ENCODE data around the gene CCDC61. TPM values are rescaled to one million over a fixed set of nuclear protein-coding genes. Genes with fewer than 3 reads are reported as not detected.

Gene CCDC61
- total RNA-seq, 1 experiment from 2014 or later = 24.8 TPM

GRCh38 chr19:46033401-46033800 is 38.1 kb downstream of the CCDC61 start:
- Histone ChIP-seq H4K20me1 (ENCODE audit: insufficient read depth) (no peaks in the 10 kb centered on the region), H3K9me3 (ENCODE audit: insufficient read depth, low read depth) (no peaks in the 10 kb centered on the region), H3F3A (ENCODE audit: insufficient read depth, low read depth) (peaks cover 3% of the 10 kb centered on the region; the same call in 1 of the 2 replicates), H3K79me2 (ENCODE audit: low read depth) (no peaks in the 10 kb centered on the region), H3K27ac (no peak overlapping the region), H3K4me3 (no peak overlapping the region), H2AFZ (no peak overlapping the region), H3K36me3 (ENCODE audit: low read depth) (no peaks in the 10 kb centered on the region), H3K4me2 (no peak overlapping the region), H3K9me2 (ENCODE audit: insufficient read depth) (no peaks in the 10 kb centered on the region), H3K27me3 (ENCODE audit: insufficient read depth, low read depth) (no peaks in the 10 kb centered on the region), H3K4me1 (replicated peaks; ENCODE audit: insufficient read depth) (peaks cover 6% of the 10 kb centered on the region; the same call in 1 of the 2 replicates)
- ChIA-PET CTCF (interaction anchor here (0.5 kb wide), 1 partner anchor 17 kb away, joined by 3 read pairs; no protein-coding TSS in a partner anchor), POLR2A (ENCODE audit: unreplicated experiment) (interaction anchor here (0.5 to 0.6 kb wide), 3 partner anchors 13 to 338 kb away, joined by 3 to 4 read pairs (median 3); no protein-coding TSS in a partner anchor)
- TF ChIP-seq, protein P1, sequence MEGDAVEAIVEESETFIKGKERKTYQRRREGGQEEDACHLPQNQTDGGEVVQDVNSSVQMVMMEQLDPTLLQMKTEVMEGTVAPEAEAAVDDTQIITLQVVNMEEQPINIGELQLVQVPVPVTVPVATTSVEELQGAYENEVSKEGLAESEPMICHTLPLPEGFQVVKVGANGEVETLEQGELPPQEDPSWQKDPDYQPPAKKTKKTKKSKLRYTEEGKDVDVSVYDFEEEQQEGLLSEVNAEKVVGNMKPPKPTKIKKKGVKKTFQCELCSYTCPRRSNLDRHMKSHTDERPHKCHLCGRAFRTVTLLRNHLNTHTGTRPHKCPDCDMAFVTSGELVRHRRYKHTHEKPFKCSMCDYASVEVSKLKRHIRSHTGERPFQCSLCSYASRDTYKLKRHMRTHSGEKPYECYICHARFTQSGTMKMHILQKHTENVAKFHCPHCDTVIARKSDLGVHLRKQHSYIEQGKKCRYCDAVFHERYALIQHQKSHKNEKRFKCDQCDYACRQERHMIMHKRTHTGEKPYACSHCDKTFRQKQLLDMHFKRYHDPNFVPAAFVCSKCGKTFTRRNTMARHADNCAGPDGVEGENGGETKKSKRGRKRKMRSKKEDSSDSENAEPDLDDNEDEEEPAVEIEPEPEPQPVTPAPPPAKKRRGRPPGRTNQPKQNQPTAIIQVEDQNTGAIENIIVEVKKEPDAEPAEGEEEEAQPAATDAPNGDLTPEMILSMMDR (conservative IDR thresholded peaks at IDR 0.05) = no peak
- TF ChIP-seq EZH2 (IDR thresholded peaks at IDR 0.05; ENCODE audit: low read depth) = no peak
- intact Hi-C loops (cut with micrococcal nuclease; ENCODE audit: unreplicated experiment) = no loop called here
- BruUV-seq (replicated peaks) = no TSS peak
- no peak for DNase-seq

DNA sequence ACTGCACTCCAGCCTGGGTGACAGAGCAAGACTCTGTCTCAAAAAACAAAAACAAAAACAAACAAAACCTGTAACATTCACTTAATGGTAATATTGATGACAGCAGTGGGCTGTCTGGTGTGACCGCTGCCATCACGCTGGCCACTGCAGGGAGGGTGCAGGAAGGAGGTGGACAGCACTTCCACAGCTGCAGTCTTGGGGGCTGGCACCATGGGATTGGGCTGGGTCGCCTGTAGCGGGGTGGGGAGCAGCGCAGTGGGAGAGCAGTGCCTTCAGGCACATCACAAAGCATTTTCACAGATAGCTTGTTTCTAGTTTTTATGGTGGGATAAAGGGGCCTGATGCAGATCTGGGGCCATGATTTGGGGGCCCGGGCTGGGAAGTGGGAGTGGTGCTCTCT is 40.3 kb downstream of the CCDC61 start:
- intact Hi-C loops (cut with micrococcal nuclease; ENCODE audit: unreplicated experiment) = no loop called here
- H3K4me3 ChIP-seq = no peak overlapping the region
- H2AFZ ChIP-seq = no peak overlapping the region
- no peak for DNase-seq
- H3K36me3 ChIP-seq (ENCODE audit: low read depth) = no peaks in the 10 kb centered on the region
- H4K20me1 ChIP-seq (ENCODE audit: insufficient read depth) = no peaks in the 10 kb centered on the region
- H3K9me2 ChIP-seq (ENCODE audit: insufficient read depth) = no peaks in the 10 kb centered on the region
- H3K4me1 ChIP-seq (replicated peaks; ENCODE audit: insufficient read depth) = peaks cover 9% of the 10 kb centered on the region
- ChIA-PET POLR2A (ENCODE audit: unreplicated experiment) (no interaction called here), CTCF (no interaction called here)
- no peak for TF ChIP-seq EZH2 (IDR thresholded peaks at IDR 0.05; ENCODE audit: low read depth)
- TF ChIP-seq, protein P1 (conservative IDR thresholded peaks at IDR 0.05) = no peak
- H3K79me2 ChIP-seq (ENCODE audit: low read depth) = no peaks in the 10 kb centered on the region
- BruUV-seq (replicated peaks) = no TSS peak
- 0 out of 2 replicates have a peak, but pooled peaks cover 5% of the 10 kb centered on the region for H3K27me3 ChIP-seq (ENCODE audit: insufficient read depth, low read depth)
- no peak overlapping the region for H3K4me2 ChIP-seq
- no peak overlapping the region for H3K27ac ChIP-seq
- no peaks in the 10 kb centered on the region for H3K9me3 ChIP-seq (ENCODE audit: insufficient read depth, low read depth)
- peaks cover 8% of the 10 kb centered on the region; the same call in 1 of the 2 replicates for H3F3A ChIP-seq (ENCODE audit: insufficient read depth, low read depth)

DNA sequence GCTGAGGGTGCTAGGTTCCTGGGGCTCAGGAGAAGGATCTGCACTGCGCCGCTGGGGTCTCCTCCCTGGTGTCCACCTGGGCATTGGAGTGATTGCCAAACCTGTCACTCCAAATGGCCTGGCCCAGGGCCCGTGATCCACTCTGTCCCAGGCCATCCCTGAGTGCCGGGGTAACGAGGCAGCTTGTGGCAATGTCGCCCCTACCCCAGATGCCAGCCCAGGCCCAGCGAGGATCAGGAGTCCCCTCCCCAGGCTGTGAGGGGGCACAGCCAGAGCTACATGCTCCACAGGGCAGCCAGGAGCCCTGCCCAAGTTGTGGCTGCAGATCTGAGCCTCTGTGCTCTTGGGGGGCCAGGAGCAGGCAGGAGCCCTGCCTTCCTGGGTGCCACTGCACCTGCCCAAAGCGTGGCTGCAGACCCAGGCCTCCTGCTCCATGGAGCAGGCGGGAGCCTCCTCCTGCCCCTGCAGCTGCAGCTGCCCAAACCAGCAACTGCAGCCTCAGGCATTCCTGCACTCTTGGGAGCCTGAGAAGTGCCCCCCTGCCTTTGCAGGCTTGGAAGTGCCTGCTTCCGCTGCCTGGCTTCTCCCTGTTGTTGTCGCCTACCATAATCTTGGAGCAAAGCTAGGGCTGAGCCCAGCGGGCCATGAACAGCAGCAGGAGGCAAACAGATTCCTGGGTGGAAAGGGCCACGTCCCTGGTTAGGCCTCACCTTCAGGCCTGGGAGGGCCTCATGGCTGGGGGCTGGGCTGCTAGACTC is 40.9 kb downstream of the CCDC61 start:
- BruUV-seq (replicated peaks) = no TSS peak
- H3K4me2 ChIP-seq = no peak overlapping the region
- H3K4me1 ChIP-seq (replicated peaks; ENCODE audit: insufficient read depth) = peaks cover 15% of the 10 kb centered on the region
- H3F3A ChIP-seq (ENCODE audit: insufficient read depth, low read depth) = peaks cover 11% of the 10 kb centered on the region; the same call in 1 of the 2 replicates
- CTCF ChIA-PET = interaction anchor here (0.6 kb wide), 1 partner anchor 9 kb away, joined by 3 read pairs; no protein-coding TSS in a partner anchor
- H3K27me3 ChIP-seq (ENCODE audit: insufficient read depth, low read depth) = 0 out of 2 replicates have a peak, but pooled peaks cover 5% of the 10 kb centered on the region
- no peaks in the 10 kb centered on the region for H3K36me3 ChIP-seq (ENCODE audit: low read depth)
- POLR2A ChIA-PET (ENCODE audit: unreplicated experiment) = no interaction called here
- H3K79me2 ChIP-seq (ENCODE audit: low read depth) = no peaks in the 10 kb centered on the region
- no peaks in the 10 kb centered on the region for H3K9me3 ChIP-seq (ENCODE audit: insufficient read depth, low read depth)
- intact Hi-C loops (cut with micrococcal nuclease; ENCODE audit: unreplicated experiment) = no loop called here
- TF ChIP-seq, protein P1 (conservative IDR thresholded peaks at IDR 0.05) = no peak
- no peak for TF ChIP-seq EZH2 (IDR thresholded peaks at IDR 0.05; ENCODE audit: low read depth)
- no peak overlapping the region for H3K4me3 ChIP-seq
- H3K9me2 ChIP-seq (ENCODE audit: insufficient read depth) = no peaks in the 10 kb centered on the region
- no peak overlapping the region for H2AFZ ChIP-seq
- H3K27ac ChIP-seq = no peak overlapping the region
- DNase-seq = no peak
- H4K20me1 ChIP-seq (ENCODE audit: insufficient read depth) = no peaks in the 10 kb centered on the region

All from PC-9 (cell line).